OCI-LY3 (cell line): ENCODE results near the gene GFPT2.

Source experiments
- H2AFZ ChIP-seq: fragments of 200-600, 300-600 bp; shearing (Covaris generic); 2 replicates; pipeline ENCODE4 v1.6.0; 2014; ENCODE audit warnings: antibody characterized with exemption, low read depth, low read length
- H3K27ac ChIP-seq: fragments of 200-600, 300-600 bp; sonication (generic); 2 replicates; pipeline ENCODE4 v1.5.1; 2014; ENCODE audit warnings: mild to moderate bottlenecking, low read length, moderate library complexity, mixed read lengths
- H3K27me3 ChIP-seq: fragments of 200-600, 300-600 bp; sonication (generic); 2 replicates; pipeline ENCODE4 v1.6.1; 2014; ENCODE audit warnings: low read depth, low read length, mixed read lengths
- H3K36me3 ChIP-seq: fragments of 200-600, 300-600 bp; sonication (generic); replicated peaks from 2 replicates; pipeline ENCODE3; 2014; ENCODE audit warnings: low read depth, low read length, mixed read lengths
- H3K4me1 ChIP-seq: fragments of 300-600, 200-600 bp; sonication (generic); 2 replicates; pipeline ENCODE4 v1.6.1; 2014; ENCODE audit warnings: low read length, mixed read lengths
- H3K4me2 ChIP-seq: fragments of 200-600, 300-600 bp; sonication (generic); 2 replicates; pipeline ENCODE4 v1.6.1; 2014; ENCODE audit warnings: low read length, mixed read lengths
- H3K4me3 ChIP-seq: fragments of 300-600, 200-600 bp; sonication (generic); 2 replicates; pipeline ENCODE4 v1.5.1; 2014; ENCODE audit warnings: antibody characterized with exemption, mild to moderate bottlenecking, low read length, moderate library complexity
- H3K79me2 ChIP-seq: fragments of 300-600, 200-600 bp; shearing (Covaris generic); 2 replicates; pipeline ENCODE4 v1.6.1; 2014; ENCODE audit warnings: mild to moderate bottlenecking, low read length, mixed read lengths
- H3K9ac ChIP-seq: fragments of 300-600, 200-600 bp; shearing (Covaris generic); 2 replicates; pipeline ENCODE4 v1.6.0; 2014; ENCODE audit warnings: mild to moderate bottlenecking, low read length, moderate library complexity
- H3K9me3 ChIP-seq: fragments of 200-600, 300-600 bp; shearing (Covaris generic); 2 replicates; pipeline ENCODE4 v1.6.1; 2014; ENCODE audit warnings: low read length, mixed read lengths; ENCODE audit not compliant: insufficient read depth
- H4K20me1 ChIP-seq: fragments of 200-600, 300-600 bp; sonication (generic); 2 replicates; pipeline ENCODE4 v1.6.1; 2016; ENCODE audit warnings: low read length, mixed read lengths; ENCODE audit not compliant: insufficient read depth
- CTCF ChIP-seq: fragments of 200-600, 300-600 bp; sonication (generic); IDR thresholded peaks from 2 replicates; pipeline ENCODE4 v1.5.1; 2014; ENCODE audit warnings: antibody characterized with exemption, low read length, low read depth
- EZH2phosphoT487 ChIP-seq: fragments of 200-600 bp; shearing (Covaris generic); IDR thresholded peaks from 2 replicates; pipeline ENCODE4 v1.6.1; 2018; ENCODE audit warnings: antibody characterized with exemption, mixed run types, low read depth

The GFPT2 gene

DNA sequence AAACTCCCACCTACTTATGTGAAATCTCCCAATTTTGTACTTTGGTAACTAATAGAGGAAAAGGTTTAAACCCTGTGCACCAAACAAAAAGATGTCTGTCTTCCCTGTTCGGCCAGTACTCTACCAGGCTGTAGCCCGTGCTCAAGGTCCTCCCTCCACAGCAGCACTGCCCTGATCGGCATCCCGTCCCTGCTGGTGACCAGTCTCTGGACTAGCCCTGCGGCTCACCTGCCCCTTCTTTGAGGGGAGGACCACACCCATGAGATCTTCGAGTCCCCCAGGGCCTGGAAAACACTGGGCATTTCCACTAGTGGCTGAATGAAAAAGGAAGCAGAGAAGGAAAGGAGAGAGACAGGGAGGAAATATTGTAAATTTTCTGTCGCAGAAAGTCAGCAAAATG, 2.8 kb downstream of the GFPT2 start:
- H3K4me1 ChIP-seq = no peaks in the 10 kb centered on the region
- no peaks in the 10 kb centered on the region for H3K79me2 ChIP-seq
- H4K20me1 ChIP-seq = no peaks in the 10 kb centered on the region
- no peaks in the 10 kb centered on the region for H3K27me3 ChIP-seq
- no peaks in the 10 kb centered on the region for H3K36me3 ChIP-seq
- no peak overlapping the region for H3K4me2 ChIP-seq
- H3K27ac ChIP-seq = no peak overlapping the region
- no peak overlapping the region for H2AFZ ChIP-seq
- no peak for TF ChIP-seq EZH2phosphoT487
- no peak for TF ChIP-seq CTCF
- H3K4me3 ChIP-seq = no peak overlapping the region
- no peaks in the 10 kb centered on the region for H3K9me3 ChIP-seq
- no peak overlapping the region for H3K9ac ChIP-seq

- TF ChIP-seq CTCF (no peak), EZH2phosphoT487 (no peak)
- no peaks in the 10 kb centered on the region for H3K79me2 ChIP-seq
- no peaks in the 10 kb centered on the region for H3K9me3 ChIP-seq
- no peak overlapping the region for H3K9ac ChIP-seq
- H3K4me2 ChIP-seq = no peak overlapping the region
- H4K20me1 ChIP-seq = no peaks in the 10 kb centered on the region
- H3K4me3 ChIP-seq = no peak overlapping the region
- H3K4me1 ChIP-seq = no peaks in the 10 kb centered on the region
- no peak overlapping the region for H3K27ac ChIP-seq
- no peak overlapping the region for H2AFZ ChIP-seq
- H3K27me3 ChIP-seq = no peaks in the 10 kb centered on the region
- H3K36me3 ChIP-seq = no peaks in the 10 kb centered on the region
Observed at GRCh38 chr5:180349391-180349790, 3.7 kb downstream of the GFPT2 start.

DNA sequence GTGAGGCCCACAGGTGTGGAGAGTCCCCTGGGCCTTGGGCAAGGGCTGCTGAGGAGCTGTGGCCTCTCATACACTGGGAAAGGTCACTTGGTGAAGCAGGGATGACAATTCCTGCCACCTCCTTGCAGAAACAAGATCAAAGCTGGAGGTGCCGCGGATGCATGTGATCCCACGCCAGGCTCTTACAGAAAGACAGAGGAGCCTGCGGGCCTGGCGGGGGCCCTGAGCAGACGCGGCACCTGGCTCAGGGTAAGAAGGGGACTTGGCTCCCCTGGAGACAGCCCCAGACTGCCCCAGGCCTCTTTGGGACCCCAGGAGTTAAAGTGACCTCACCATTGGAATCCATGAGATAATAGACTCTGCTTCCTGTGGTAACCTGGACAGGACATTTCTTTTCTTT, 4.8 kb downstream of the GFPT2 start:
- TF ChIP-seq CTCF = no peak
- TF ChIP-seq EZH2phosphoT487 = no peak
- no peaks in the 10 kb centered on the region for H3K27me3 ChIP-seq
- no peak overlapping the region for H3K4me2 ChIP-seq
- no peak overlapping the region for H3K4me3 ChIP-seq
- H3K36me3 ChIP-seq = no peaks in the 10 kb centered on the region
- no peaks in the 10 kb centered on the region for H3K9me3 ChIP-seq
- no peak overlapping the region for H3K9ac ChIP-seq
- no peaks in the 10 kb centered on the region for H4K20me1 ChIP-seq
- no peaks in the 10 kb centered on the region for H3K4me1 ChIP-seq
- H2AFZ ChIP-seq = no peak overlapping the region
- no peak overlapping the region for H3K27ac ChIP-seq
- no peaks in the 10 kb centered on the region for H3K79me2 ChIP-seq

DNA sequence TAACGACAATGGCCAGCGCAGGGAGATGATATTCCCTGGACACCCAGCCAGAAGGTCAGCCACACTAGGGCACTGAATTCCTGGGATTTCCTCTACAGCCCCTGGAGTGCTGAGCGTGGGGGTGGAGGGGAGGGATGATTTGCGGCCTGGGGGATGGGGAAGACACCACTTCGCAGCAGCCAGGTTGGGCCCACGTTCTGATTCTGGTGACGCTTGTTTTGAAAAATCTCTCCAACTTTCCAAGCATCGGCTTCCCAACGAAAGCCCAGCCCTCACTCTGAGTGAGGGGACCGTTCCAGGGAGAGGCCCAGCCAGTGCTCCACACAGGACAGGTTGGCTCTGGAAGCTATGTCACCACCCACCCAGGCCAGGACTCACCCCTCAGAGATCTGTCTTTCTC, 5.4 kb downstream of the GFPT2 start:
- no peak overlapping the region for H3K27ac ChIP-seq
- no peak overlapping the region for H3K4me3 ChIP-seq
- H3K27me3 ChIP-seq = no peaks in the 10 kb centered on the region
- no peaks in the 10 kb centered on the region for H3K4me1 ChIP-seq
- H3K36me3 ChIP-seq = no peaks in the 10 kb centered on the region
- H3K4me2 ChIP-seq = no peak overlapping the region
- H4K20me1 ChIP-seq = no peaks in the 10 kb centered on the region
- no peaks in the 10 kb centered on the region for H3K9me3 ChIP-seq
- no peak overlapping the region for H3K9ac ChIP-seq
- H2AFZ ChIP-seq = no peak overlapping the region
- no peaks in the 10 kb centered on the region for H3K79me2 ChIP-seq
- TF ChIP-seq EZH2phosphoT487 (no peak), CTCF (no peak)
